Measurements from ENCODE around the gene ATP8B3. TPM values are rescaled to one million over a fixed set of nuclear protein-coding genes. Genes with fewer than 3 reads are reported as not detected.

Gene ATP8B3
- total RNA-seq, 1 experiment from 2014 or later = 7.8 TPM

DNA sequence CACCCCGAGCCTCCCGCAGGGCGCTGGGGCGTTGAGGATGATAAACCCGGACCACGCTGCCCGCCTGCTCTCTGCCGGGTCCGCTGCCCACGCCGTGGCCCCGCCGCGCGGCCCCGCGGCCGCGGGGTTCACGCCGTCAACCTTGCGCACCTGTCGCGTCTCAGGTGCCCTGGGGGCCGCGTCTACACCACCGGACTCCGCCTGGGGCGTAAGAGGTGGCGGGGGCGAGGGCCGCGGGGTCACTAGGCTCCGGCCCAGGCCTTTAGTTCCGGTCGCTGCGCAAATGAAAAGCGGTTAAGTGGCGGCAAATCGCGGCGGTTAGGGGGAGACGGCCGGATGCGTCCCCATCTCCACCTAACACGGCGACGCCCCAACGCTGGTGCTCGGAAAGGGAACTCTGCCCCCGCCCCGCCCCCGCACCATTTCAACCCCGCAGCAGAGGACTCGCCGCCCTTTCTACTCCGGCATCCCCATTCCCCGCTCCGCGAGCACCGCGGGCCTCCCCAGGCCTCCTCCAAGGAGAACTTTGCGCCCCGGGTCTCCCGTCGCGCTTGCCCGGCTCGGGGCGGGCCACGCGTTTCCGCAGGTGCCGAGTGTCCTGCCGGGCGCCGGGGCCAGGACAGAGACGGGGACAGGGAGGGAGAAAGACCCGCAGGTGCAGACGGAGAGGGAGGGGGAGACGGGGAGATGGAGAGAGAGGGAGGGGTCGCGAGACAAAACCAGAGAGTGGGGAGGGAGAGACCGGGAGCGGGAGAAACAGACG is 54.4 kb downstream of the ATP8B3 start:
- no peak for DNase-seq (ENCODE audit: low read depth)

GRCh38 chr19:1756705-1757465 is 55.2 kb downstream of the ATP8B3 start:
- DNase-seq (ENCODE audit: low read depth) = no peak

DNA sequence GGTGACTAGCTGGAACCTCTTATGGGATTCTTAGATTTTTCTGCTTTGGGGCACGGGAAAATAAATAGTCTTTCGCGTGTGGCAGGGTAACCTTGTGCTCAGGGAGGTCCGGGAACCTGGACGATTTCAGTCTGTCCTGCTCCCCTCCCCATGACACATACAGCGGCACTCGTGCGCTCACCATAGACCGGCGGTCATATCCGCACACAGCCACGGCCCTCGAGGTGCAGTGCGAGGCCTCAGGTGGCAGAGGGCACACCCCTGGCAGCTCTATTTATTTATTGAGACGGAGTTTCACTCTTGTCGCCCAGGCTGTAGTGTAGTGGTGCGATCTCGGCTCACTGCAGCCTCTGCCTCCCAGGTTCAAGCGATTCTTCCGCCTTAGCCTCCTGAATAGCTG is 55.8 kb downstream of the ATP8B3 start:
- DNase-seq (ENCODE audit: low read depth) = no peak

GRCh38 chr19:1755467-1756171 is 56.5 kb downstream of the ATP8B3 start:
- DNase-seq (ENCODE audit: low read depth) = no peak

DNA sequence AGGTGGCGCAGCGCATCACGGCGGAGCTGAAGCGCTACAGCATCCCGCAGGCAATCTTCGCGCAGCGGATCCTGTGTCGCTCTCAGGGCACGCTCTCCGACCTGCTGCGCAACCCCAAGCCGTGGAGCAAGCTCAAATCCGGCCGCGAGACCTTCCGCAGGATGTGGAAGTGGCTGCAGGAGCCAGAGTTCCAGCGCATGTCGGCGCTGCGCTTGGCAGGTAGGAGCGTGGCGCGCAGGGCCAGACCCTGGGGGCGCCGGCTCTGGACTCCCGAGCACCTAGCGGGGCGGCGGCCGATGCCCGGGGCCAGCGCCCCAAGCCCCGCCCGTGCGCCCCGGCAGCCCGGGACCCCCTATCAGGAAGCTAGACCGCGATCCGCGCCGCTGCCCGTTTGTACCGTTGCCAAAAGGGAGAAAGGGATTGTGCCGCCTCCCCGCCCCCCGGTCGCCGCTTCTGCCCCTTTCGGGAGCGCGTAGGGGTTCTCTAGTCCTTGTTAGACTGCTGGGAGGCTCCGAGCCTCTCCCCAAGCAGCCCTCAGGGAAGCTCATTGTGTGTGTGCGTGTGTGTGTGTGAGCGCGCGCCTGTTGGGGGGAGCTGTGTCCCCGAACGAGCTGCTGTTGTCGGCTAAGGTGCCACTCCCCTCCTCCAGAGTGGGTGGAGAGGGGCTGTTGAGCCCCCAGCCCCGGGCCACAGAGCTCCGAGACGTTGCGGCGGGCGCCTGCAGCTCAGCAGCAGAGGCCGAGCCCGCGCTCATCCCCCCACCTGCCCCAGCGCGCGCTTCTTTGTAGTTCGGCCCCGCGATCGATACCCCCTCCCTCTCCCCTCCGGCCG is 57.2 kb downstream of the ATP8B3 start:
- DNase-seq (ENCODE audit: low read depth) = peak; percentile 18

GRCh38 chr19:1754018-1754635 is 57.9 kb downstream of the ATP8B3 start:
- DNase-seq (ENCODE audit: low read depth) = no peak

DNA sequence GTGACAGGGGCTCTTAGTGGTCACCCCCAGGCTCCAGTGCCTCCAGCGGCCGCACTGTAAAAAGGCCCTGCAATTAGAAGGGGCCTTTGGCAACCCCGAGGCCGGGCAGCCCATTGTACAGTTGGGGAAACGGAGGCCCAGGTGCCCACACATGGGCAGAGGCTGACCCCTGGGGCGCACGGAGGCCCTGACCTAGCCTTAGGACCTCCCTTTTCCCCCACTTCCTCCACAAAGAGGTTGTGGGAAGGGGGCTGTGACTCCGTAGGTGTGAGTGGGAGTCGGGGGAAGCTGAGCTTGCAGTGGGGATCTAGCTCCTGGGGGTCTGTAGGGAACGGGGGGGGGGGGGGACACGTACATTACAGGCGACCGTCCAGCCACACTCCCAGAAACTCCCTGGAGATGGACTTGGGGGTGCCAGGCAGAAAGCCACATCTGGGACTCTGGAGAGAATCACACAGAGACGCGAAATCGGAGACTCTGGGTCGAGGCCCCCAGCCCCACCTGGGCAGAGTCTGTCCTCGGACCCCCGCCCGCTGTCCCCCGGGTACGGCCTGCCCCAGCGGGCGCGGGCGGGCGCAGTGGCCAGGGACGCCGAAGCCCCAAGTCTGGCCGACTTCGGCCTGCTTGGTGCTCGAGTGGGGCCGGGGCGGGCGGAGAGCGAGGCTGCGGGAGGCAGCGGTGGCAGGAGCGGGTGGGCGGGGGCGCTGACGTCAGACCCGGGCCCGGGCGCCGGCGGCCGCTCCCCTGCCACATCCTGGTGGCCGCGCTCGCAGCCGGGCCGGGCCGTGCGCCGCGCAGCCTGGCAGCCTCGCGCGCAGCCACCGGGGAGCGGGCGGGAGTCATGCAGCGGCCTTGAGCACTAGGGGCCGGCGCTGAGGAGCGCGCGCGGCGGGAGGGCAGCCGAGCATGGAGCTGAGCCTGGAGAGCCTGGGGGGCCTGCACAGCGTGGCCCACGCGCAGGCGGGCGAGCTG is 59.0 kb downstream of the ATP8B3 start, which contains the start of gene ONECUT3:
Gene ONECUT3 (plus strand): TSS at position 750 of the 972 bp plus-strand sequence. CDS start 157 bp downstream, at position 907.
- DNase-seq (ENCODE audit: low read depth) = no peak

- DNase-seq (ENCODE audit: low read depth) = no peak
Observed at GRCh38 chr19:1752009-1752756, 59.9 kb downstream of the ATP8B3 start.

DNA sequence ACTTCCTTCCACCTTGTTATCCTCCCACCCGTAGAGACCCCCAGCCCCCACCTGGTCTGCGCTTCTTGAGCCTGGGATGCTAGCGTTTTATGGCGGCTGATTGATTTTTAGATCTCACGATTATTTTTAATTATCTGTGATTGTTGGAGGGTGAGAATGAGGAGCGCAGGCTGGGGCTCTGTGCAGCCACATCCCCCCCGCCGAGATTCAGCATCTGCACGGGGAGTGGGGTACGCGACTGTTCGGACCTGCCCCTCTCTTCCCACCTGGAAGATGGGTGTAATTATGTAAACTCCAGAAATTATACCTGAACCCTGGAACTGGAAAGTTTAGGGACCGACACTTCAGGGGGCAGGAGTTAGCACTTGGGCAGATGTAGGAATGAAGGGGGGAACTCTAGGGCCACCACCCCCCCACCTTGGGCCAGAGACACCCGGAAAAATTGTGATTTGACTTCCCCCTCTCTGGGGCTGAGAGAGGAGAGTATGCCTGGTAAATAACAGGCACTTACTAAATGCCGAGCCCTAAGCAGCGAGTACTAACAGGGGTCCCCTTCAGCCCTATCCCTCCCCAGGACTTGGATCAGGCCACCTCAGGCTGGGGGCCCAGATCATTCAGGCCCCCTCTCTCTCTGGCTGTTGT is 60.6 kb downstream of the ATP8B3 start:
- DNase-seq (ENCODE audit: low read depth) = no peak

DNA sequence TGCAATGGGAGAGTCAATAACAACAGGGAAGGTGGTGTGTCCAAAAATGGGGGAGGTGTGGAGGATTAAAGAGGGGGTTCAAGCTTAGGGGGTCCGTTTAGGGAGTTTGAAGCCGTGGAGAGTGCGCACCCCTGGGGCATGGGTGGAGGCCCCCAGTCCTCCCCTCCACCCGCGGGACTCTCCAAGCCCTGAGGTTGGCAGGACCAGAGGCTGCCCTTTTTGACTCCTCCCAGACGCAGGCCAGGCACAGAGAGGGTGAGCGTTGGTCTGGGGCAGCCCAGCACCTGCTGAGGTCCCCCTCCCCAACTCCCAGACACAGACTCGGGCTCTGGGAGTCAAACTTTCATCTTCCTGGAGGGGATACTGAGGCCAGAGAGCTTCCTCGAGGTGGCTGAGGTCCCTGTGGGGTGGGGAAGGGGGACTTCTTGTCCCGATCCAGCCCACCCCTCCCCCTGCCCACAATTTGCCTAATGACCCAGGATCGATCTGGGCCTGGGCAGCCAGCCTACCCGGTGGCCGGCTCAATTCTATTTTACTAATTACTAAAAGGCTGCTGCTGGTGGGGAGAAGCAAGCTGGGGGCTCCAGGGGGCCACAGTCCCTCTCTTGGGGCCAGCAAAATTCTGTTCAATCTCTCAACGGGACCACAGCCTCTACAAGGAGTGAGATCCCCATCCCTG is 61.6 kb downstream of the ATP8B3 start:
- no peak for DNase-seq (ENCODE audit: low read depth)

GRCh38 chr19:1749373-1750342 is 62.4 kb downstream of the ATP8B3 start:
- no peak for DNase-seq (ENCODE audit: low read depth)

DNA sequence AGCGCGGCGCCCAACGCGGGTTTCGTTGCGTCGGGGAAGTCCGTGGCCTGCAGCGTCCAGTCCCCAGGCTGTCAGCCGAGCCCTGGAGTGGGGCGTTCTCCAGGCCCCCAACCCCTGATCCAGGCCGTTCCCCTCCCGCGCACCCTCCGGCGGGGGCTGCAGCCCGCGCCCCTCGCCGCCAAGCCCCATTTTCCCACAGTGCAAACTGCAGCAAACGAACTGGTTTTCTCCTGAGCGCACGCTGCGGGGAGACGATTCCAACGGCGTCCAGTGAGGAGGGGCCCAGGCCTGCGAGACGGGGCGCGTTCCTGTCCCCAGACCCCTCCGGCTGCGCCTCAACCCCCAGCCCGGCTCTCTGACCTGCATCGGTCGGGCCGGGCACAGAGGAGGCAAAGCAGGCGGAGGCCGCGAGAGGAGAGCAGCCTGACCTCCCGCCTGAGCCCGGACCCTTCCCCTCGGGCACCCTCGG is 63.2 kb downstream of the ATP8B3 start:
- no peak for DNase-seq (ENCODE audit: low read depth)

DNA sequence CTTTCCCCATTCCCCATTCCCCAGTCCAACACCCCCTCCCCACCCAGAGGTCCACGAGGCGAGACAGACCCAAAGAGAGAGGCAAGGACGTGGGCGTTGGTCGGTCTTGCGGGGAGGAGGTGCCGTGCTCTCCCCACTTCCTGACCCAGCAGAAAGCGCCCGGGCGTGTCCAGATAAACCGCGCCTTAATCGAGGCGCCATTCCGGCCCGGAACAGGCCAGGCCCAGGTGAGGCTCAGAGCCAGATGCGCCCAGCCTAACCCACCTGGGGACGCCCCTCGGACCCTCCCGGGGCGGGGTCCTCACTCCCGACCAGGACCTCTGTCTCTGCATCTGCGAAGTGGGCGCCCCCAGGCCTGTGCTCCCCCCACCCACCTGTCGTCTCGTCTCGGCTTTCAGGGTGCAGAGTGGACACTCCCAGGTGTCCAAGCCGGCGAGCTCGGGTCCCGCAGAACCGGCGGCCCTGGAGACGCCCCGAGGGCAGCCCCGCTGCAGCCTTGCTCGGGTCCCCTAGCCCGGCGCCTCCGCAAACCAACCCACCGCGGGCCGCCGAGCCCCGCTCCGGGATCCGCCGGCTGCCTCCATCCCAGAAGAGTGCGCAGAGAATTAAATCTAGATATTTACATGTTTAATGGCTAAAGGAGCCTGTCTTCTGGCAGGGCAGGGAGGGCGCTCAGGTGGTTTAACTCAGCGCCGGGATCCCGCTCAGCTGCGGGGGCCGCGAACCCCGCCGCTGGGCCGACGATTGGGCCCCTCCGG is 63.8 kb downstream of the ATP8B3 start:
- DNase-seq (ENCODE audit: low read depth) = no peak

- peak; percentile 93 for DNase-seq (ENCODE audit: low read depth)
Observed at GRCh38 chr19:1747285-1748114, 64.6 kb downstream of the ATP8B3 start.
